NCI-H69 (cell line): Measurements from ENCODE around the gene PGF.

Source experiments
- DNase-seq: peaks from one replicate; lab custom pipeline; 2025; lab: John Stamatoyannopoulos, UW

The PGF gene

DNA sequence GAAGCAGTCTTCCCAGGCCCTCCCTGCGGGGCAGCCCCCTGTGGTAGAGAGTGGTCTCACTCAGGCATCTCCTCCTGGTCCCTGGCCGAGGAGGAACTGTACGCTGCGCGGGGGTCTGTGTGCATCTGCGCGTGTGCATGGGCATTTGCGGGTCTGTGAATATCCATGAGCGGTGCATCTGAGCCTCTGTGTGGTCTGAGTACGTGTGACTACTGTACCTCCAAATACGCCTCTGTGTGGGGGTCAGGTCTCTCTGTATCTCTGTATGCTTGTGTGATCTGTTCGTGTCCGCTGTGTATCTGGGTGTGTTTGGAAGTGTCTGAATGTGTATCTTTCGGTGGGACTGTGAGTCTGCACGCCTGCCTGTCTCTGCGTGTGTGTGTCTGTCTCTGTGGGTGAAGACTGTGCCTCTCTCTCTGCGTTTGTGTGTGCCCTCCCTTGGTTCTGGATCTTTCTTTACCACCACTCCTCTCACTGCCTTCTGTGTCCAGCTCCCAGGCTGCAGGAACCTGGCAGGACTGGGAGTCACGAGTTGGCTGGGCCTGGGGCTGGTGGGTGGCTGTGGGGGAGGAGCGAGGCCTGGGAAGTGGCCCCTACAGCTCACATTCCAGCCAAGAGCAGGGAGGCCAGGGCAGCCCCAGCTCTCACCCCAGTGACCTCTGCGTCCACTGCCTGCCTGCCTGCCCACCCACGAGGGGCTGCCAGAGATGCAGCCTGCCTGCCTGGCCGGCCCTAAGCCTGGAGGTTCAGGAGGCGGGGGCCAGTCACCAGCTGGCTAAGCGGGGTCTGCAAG is 1.1 kb upstream of the PGF start:
- no peak for DNase-seq

DNA sequence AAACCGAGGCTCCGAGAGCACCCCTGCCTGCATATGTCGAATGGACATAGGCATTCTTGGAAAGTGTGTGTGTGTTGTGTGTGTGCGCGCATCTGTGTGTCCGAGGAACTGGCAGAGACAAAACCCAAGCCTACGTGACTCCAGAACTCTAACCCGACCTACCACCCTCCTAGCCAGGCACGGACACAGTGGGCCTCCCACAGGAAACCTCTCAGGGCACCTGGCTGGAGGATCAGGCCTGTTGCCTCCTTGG is 556 bp upstream of the PGF start:
- DNase-seq: no peak

DNA sequence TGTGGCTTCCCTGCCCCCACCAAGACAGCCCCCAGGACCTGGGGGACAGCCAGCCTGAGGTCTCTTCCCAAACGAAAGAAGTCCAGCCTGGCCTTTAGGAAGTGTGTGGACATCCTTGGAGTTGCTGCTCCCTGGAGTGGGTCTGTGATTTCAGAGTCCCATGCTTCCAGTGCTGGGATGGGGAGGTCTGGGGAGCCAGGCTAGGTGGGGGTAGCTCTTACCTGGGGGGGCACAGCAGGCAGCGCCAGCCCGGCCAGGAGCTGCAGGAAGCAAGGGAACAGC is 509 bp downstream of the PGF start:
- DNase-seq: peak; percentile 67

DNA sequence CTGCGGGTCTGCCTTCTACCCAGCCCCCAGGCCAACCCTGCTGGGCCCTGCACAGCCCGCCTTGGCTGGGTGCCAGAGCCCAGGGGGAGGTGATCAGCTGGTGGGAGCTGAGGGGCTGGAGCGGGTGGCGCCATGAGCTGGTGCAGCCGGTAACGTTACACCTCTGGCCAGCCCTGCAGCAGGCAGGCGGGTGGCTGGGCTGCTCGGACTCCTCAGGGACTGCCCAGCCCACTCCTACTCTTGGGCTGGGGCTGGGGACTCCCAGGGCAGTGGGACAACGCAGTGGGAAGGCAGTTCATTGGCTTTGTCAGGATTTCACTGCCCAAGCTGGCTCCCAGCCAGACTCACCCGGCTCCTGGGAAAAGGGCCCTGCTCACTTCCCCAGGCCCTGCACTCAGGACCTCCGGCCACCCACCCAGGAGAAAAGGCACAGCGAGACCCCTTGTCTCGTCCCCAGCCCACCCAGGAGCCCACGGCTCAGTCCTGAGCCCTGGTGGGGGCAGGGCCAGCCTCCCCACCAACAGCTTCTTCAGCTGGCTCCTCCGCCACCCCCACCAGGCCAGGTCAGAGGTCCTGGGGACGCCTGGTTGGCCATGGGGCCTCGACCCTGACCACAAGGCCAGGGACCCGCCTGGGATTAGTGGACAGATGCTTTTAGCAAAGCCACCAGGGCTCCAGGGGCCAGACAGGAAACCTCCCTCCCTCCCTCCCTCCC is 1.0 kb downstream of the PGF start:
- peak; percentile 93 for DNase-seq

DNA sequence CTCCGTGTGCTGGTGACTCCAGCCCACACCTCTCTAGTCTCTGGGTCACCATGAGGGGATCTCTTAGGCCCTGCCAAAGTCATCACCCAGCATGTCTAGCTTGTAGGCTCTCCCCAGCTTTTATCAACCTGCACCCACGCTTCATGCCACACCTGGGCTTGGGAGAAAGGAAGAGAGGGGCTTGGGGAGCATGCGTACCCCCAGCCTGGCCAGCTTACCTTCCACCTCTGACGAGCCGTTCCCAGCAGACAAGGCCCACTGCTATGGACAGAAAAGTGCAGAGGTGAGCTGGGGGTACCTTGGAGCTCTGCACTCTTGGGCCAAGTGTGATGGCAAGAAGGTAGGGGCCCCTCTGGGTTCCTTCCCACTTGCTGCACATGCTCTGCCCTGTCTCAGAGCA is 1.7 kb downstream of the PGF start:
- no peak for DNase-seq

DNA sequence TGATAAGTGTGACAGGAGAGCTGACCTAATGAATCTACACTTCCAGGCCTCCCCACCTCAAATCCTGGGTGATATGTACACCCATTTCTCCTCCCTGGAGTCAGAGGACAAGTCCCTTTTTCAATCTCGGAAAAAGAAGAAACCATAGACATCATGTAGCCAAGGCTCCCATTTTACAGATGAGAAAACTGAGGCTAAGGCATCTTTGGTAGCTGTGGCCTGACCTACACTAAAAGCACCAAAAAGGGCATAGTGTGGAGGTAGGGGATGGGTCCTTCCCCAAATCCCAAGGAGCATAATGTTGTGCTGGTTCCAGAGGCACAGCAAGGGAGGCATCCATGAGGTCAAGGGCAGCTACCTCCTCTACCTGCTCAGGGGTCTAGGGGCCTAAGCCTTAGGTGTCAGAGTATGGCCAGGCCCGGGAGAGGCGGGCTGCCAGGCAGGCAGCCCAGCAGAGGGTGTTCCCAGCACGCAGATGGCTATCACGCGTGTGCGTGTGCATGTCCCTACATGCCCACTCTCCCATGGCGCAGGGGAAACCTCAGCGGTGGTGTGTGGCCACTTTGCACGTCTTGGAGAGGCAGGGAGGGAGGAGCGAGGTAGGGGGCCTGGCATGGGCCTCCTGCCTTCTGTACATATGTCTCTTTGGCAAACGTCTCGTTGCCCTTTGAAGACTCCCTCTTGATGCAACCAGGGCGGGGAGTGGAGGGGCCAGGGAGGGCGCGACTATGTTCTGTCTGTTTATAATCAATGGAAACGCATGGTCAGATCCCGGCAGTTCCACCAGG is 2.5 kb downstream of the PGF start:
- DNase-seq: peak; percentile 83

DNA sequence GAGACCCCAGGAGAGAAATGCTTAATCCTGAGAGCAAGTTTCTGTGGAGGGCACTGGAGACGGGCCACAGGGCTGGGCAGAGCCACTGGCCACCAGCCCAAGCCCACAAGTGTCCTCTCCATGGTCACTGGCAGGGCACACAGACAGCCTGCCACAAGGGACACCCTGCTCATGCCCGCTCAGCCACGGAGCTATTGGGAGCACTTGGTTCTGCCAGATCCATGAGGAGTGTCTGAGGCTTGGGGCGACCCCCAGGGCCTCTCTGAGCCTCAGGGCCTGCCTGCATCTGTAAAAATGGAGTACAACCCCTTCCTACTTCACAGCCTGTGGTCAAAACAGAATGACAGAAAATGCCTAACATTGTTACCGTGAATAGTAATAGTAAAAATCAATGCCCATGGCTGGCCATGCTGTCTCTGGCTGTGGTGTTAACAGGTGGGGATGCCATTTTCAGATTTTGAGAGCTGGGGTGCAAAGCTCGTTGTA is 3.2 kb downstream of the PGF start:
- no peak for DNase-seq

DNA sequence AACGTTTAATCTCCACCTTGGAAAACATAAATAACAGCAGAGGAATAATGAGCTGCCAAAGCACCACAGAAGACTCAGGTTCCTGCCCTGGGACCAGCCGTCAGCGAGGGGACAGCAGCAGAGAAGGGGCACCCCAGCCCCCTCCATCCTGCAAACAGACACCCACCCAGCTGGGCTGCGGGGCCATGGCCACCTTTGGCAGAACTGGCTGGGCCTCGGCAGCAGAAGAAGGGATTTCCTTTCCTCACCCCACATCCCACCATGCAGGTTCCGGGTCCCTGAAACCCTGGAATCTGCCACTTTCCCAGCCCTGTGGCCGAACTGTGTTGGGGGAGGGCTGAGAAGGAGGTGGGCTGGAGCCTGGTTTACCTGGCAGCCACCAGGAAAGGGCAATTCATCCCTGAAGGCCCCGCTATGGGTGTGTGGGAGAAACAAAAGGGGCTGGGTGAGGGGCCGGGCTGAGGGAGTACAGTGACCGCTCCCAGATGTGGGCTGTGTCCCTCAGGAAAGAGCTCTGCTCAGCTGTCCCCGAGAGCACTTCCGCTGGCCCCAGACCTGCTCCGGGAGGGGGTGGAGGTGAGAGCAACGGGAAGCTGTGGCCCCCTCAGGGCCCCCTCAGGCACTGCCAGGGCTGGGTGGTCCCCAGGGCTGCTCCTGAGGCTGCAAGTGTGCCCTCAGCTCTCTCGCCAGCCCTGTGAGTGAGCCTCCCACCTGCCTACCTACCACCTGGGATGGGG is 3.8 kb downstream of the PGF start:
- no peak for DNase-seq

DNA sequence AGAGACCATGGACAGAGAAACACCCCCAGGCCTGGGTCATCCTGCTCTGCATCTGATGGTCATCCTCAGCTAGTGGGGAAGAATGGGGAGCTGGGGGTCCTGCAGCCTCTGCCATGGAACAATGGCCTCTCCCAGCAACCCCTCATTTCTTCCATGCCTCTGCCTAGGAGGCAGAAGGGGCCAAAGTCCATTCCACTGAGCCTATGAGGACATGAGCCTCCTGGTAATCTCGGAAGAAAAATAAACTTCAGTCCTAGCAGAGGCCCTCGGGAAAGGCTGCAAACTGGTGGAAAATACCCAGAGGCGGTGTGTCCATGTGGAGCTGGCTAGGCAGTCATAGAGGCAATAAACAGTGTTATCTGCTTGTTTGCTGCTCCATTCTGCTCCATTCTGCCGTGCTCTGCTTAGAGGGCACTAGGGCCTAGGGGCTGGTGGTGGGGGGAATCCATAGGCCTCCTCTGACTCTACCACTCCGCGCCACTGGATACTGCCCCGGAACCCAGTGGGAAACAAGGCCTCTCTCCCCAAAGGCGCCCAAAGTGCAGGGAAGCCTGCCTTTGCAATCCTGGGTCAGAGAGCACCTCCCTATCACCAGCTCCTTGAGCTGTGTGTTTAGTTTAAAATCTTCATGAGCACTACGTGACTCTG is 4.5 kb downstream of the PGF start:
- DNase-seq: no peak

DNA sequence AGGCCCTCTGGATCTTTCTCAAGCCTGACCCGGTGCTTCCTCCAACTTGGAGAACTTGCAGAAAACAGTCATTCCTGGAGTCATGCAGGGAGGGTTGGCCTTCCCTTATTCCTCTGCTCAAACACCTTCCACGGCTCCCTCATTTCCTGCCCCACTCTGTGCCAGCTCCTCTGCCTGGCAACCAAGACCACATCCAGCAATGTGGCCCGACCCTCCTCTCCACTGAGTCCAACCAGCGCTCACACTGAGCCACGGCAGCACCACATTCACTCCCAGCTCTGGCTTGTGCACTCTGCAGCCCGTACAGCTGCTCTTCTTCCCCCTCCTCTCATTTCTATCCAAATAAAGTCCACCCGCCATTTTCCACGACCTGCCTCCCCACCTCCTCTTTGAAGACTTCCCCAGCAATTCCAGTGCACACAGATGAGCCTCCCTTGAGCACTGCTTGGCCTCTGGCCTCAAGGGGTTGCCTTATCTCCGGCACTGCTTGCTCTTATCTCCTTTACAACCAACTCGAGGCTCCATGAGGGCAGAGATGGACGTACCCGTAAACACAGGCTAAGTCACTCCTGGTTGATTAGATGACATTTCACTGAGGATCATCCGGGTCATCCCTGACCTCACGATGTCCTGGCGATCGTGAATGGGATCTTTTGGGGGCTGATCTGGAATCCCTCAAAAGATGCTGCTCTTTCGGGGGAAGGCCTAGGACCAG is 5.4 kb downstream of the PGF start:
- DNase-seq: no peak

DNA sequence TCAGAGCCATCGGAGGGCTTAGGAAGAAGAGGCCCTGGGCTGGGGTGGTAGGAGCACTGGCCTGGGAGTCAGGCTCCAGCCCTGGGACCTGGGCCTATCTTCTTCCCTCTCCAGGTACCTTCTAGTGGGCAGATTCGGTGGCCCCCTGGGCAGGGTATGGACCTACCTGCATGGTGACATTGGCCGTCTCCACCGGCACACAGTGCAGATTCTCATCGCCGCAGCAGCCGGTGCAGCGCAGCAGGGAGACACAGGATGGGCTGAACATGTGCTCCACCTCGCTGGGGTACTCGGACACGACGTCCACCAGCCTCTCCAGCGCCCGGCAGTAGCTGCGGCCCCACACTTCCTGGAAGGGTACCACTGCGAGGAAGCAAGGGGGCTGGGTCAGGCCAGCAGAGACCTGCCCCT is 6.2 kb downstream of the PGF start:
- DNase-seq: no peak

DNA sequence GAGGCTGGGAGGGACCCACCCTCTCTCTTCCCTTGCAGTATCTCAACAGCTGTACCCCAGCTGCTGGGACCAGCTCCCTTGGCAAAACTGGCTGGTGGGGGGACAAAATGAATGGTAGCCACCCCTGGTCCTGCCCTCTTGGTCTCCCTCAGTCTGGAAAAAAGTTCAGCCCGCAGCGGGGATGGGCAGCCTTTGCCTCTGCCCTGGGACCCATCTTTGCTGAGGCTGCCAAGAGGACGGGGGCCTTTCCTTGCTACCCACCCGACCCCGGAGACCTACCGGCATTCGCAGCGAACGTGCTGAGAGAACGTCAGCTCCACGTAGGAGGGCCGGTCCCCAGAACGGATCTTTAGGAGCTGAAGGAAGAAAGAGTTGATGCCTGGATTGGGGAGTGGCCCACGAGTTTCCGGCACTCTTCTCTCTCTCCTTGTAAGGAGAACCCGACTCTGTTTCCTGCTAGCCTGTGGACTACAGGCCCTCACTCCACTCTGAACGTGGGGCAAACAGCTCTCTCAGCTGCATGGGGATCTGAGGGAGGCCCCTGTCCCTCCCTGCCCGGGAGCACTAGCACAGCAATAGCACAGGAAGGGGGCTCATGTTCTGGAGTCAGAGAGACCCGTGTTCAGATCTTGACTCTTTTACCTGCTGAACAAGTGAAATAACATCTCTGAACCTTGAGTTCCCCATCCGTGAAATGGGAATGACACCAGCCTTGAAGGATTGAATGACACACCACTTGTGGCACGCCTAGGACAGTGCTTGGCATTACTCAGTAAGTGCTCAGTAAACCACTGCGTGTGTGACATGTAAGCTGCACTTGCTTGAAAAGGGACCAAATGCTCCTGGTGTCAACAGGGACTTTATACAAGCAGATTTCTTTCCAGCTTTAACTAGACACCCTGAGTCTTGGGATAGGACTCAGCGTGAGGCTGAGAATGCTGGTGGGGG is 6.9 kb downstream of the PGF start:
- DNase-seq: no peak

DNA sequence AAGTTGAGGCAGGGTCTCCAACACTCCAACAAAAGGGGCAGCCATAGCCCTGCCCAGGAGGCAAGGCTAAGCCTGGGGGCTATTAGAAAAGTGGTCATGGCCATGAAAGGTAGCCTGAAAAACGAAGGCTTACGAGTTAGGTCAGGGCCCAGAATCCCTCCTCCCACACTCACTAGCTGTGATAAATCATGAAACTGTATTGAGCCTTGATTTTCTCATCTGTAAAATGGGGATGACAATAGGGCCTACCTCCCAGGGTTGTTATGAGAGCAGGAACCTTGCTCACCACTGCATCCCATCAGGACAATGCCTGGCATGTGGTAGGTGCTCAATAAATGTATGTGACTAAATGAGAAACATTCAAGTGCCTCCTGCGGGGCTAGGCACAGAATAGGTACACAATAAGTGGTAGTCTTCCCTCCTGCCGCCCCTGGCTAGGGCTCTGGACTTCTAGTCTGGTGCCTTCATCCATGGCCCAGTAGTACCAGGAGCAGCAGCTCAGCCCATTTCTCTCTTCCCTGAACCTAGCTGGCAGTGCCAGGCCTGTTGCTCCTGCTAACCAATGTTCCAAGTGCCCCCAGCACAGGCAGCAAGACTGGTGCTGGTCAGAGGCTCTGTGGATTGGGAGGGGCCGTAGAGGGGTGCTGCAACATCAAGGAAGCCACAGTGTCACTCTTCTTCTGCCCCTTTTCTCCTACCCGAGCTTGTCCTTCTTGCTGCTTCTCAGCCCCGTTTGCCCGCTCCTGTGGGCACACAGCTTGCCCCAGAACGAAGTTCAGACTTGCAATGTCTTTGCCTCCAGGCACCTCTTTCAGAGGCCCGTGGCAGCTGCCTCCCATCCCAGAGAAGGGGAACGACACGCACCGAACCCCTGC is 7.8 kb downstream of the PGF start:
- no peak for DNase-seq

DNA sequence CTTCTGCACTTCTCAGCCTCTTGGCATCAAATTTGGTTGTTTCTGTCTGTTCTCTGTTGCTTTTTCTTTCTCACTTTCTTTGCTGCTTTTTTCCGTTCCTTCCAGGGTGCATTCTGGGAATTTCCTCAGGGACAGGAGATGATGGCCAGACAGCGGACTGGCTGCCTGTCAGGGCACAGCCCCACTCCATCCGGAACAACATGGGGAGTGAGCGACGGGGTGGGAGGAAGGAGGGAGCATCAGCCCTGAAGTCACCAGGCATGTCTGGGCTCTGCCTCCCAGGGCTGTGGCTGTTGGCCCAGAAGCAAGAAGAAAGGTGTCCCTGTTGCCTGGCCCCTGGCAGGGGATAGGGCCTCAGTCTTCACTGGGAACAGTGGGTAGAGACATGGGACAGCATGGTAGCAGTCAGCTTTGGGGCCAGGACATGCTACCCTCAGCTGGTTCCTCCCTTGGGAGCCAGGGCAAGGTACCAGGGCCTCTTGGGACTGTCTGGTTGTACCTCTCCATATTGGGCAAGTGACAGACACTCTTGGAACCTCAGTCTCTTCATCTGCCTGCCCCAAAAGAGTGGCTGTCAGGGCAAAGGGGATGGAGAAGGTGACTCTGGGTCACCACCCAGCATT is 8.6 kb downstream of the PGF start:
- no peak for DNase-seq

DNA sequence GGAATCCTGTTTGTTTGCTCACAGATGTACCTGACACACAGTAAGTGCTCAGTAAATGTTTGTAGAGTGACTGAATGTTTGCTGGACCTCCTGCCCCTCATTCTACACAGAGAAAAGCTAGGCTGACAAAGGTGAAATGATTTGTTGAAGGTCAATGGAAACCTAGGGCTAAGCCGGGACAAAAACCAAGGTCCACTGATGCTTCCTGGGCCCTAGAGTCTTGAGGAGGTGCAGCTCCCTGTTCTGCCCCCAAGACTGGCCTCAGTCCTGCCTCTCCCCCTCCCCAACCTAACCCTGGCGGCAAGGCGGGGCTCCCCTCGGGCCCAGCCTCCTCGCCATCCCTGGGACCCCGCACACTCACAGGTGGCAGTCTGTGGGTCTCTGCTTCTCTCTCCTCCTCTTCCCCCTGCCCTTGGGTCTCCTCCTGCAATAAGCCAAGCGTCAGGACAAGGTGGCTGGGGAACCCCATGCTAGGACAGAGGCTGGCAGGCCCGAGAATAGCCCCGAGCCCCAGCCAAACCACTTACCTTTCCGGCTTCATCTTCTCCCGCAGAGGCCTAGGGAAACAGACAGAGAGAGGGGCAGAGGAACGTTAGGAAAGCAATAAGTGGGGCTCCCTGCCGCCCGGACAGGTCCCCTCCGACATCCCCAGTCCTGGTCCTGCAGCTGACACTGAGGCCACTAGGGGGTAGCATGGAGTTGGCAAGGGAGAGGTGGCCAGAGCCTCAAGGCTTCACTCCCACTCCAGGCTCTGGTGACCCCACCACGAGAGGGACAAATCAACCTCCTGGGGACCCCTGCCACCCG is 9.3 kb downstream of the PGF start:
- DNase-seq: peak; percentile 76

DNA sequence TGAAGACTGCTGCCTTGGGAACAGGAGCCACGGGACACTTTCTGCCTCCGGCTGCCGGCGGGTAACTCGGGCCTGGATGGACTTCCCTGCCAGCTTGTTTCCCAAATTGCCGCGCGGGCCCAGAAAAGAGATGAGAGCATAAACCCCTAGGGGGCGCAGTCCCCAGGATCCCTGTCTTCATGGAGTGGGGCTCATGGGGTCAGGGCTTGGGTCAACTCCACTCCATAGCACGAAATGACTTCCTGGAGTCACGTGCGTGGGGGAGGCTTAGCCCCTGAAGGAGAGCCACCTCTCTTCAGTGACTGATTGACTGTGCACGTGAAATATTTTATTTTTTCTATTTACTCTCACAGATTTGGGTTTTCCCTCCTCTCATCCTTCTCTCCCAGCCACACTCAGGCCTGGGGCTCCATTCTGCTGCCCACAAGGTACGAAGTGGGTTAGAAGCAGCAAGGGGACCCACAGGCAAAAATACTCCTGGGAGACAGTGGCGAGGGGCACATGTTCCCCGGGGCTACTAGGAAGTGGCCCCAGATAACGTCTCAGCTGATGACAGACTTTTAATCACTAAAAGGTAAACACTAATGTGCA is 10.0 kb downstream of the PGF start:
- peak; percentile 62 for DNase-seq

DNA sequence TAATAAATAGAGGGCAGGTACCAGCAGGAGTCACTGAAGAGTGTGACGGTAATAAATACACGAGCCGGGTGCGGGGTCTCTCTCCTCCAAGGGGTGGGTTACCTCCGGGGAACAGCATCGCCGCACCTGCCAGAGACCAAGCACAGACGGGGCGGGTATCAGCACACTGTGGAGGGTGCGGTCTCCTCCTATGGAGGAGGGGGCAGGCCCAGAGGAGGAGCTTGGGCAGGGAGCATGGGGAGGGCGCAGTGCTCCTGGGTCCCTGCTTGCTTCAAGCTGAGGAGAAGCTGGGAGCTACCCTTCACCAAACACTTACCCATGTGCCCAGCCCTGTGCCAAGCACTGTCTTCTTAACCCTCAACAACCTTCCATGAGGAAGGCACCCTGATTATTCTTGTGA is 12.8 kb downstream of the PGF start:
- DNase-seq: no peak

DNA sequence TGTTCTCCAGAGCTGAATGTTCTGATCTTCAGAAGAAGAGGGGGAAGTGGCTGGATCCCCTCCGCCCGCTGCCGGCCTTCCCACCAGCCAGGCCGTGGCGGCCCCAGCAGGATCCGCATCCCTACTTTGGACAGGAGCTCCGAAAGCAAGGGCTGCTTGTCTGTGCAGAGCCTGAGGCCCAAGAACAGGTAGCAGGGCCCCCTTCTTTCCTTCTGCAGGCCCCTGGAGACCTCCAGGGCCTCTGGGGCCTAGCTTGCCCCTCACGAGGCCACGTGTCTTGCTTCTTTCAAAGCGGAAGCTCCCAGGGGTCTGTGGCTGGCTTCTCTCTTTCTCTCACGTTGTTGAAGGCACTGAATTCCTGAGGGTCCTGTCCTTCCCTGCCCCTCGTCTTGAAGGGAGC is 13.2 kb downstream of the PGF start:
- DNase-seq: no peak
